MM.1S (cell line): ENCODE measurements around the gene CHST3.
"Not testable (repeated sequence)": the region's sequence is repeated elsewhere in the genome, so short reads cannot be mapped to it uniquely, and the experiment has no call there.

Experiments used
- DNase-seq: peaks from one replicate; pipeline ENCODE4 v3.0.0-alpha.2; 2015
- H2AFZ ChIP-seq: fragments of 300-600 bp; sonication (generic); 2 replicates; pipeline ENCODE4 v1.6.0; 2016; ENCODE audit warnings: antibody characterized with exemption, low read length
- H3F3A ChIP-seq: fragments of 300-600 bp; sonication (generic); 2 replicates; pipeline ENCODE4 v1.6.1; 2016; ENCODE audit warnings: mild to moderate bottlenecking, antibody characterized with exemption, low read length, moderate library complexity, mixed read lengths; ENCODE audit not compliant: insufficient read depth
- H3K27ac ChIP-seq: fragments of 300-600 bp; sonication (generic); 2 replicates; pipeline ENCODE4 v1.5.1; 2016; ENCODE audit warnings: mild to moderate bottlenecking, low read length
- H3K27me3 ChIP-seq: fragments of 300-600 bp; sonication (generic); replicated peaks from 2 replicates; pipeline ENCODE4 v1.6.0; 2016; ENCODE audit warnings: low read length; ENCODE audit not compliant: insufficient read depth
- H3K36me3 ChIP-seq: fragments of 300-600 bp; sonication (generic); replicated peaks from 2 replicates; pipeline ENCODE4 v1.6.1; 2016; ENCODE audit warnings: mild to moderate bottlenecking, low read length, mixed read lengths; ENCODE audit not compliant: insufficient read depth
- H3K4me1 ChIP-seq: fragments of 300-600 bp; sonication (generic); 2 replicates; pipeline ENCODE4 v1.6.1; 2016; ENCODE audit warnings: low read length, mixed read lengths
- H3K4me2 ChIP-seq: fragments of 300-600 bp; sonication (generic); 2 replicates; pipeline ENCODE4 v1.6.0; 2016; ENCODE audit warnings: low read depth, low read length
- H3K4me3 ChIP-seq: fragments of 300-600 bp; sonication (generic); 2 replicates; pipeline ENCODE4 v1.5.1; 2016; ENCODE audit warnings: low read length, mixed read lengths
- H3K79me2 ChIP-seq: fragments of 300-600 bp; sonication (generic); 2 replicates; pipeline ENCODE4 v1.6.1; 2016; ENCODE audit warnings: mixed run types, low read length, mixed read lengths
- H3K9ac ChIP-seq: fragments of 300-600 bp; sonication (generic); 2 replicates; pipeline ENCODE4 v1.6.1; 2016; ENCODE audit warnings: low read length, mixed read lengths
- H3K9me2 ChIP-seq: fragments of 300-600 bp; sonication (generic); replicated peaks from 2 replicates; pipeline ENCODE4 v1.6.1; 2016; ENCODE audit warnings: mild to moderate bottlenecking, low read length, mixed read lengths; ENCODE audit not compliant: insufficient read depth
- H3K9me3 ChIP-seq: fragments of 300-600 bp; sonication (generic); replicated peaks from 2 replicates; pipeline ENCODE4 v1.6.1; 2016; ENCODE audit warnings: mild to moderate bottlenecking, low read length, mixed read lengths; ENCODE audit not compliant: insufficient read depth
- H4K20me1 ChIP-seq: fragments of 300-600 bp; sonication (generic); 2 replicates; pipeline ENCODE4 v1.6.1; 2016; ENCODE audit warnings: mild to moderate bottlenecking, low read length, moderate library complexity, mixed read lengths; ENCODE audit not compliant: insufficient read depth
- CTCF ChIP-seq: fragments of 300-600 bp; sonication (generic); IDR thresholded peaks from 2 replicates; pipeline ENCODE4 v1.5.1; 2016; ENCODE audit warnings: antibody characterized with exemption, low read length, mixed read lengths
- EZH2 ChIP-seq: fragments of 300-600 bp; sonication (generic); optimal IDR thresholded peaks from 2 replicates; pipeline ENCODE3; 2017; ENCODE audit warnings: low read depth, mild to moderate bottlenecking, antibody characterized with exemption, low read length, mixed read lengths
- EZH2phosphoT487 ChIP-seq: fragments of 300-600 bp; sonication (generic); IDR thresholded peaks from 2 replicates; pipeline ENCODE4 v1.6.1; 2018; ENCODE audit warnings: antibody characterized with exemption, low read length

Gene CHST3

GRCh38 chr10:71974489-71975021 is 10.4 kb downstream of the CHST3 start:
- Histone ChIP-seq H3K4me2 (no peak overlapping the region), H3K9me3 (no peaks in the 10 kb centered on the region), H3K36me3 (no peaks in the 10 kb centered on the region), H3K4me1 (peaks cover 11% of the 10 kb centered on the region), H3K4me3 (no peak overlapping the region), H3K9ac (no peak overlapping the region), H3K79me2 (no peaks in the 10 kb centered on the region), H4K20me1 (no peaks in the 10 kb centered on the region), H3F3A (0 out of 2 replicates have a peak, but pooled peaks cover 5% of the 10 kb centered on the region), H3K9me2 (no peaks in the 10 kb centered on the region), H3K27me3 (no peaks in the 10 kb centered on the region), H2AFZ (no peak overlapping the region), H3K27ac (no peak overlapping the region)
- no peak for DNase-seq
- TF ChIP-seq EZH2phosphoT487 (no peak), EZH2 (no peak), CTCF (no peak)

GRCh38 chr10:71975087-71975870 is 11.1 kb downstream of the CHST3 start:
- Histone ChIP-seq H4K20me1 (no peaks in the 10 kb centered on the region), H3K79me2 (no peaks in the 10 kb centered on the region), H2AFZ (no peak overlapping the region), H3K27me3 (no peaks in the 10 kb centered on the region), H3K27ac (no peak overlapping the region), H3F3A (0 out of 2 replicates have a peak, but pooled peaks cover 5% of the 10 kb centered on the region), H3K9ac (no peak overlapping the region), H3K4me3 (no peak overlapping the region), H3K9me3 (no peaks in the 10 kb centered on the region), H3K36me3 (no peaks in the 10 kb centered on the region), H3K9me2 (no peaks in the 10 kb centered on the region), H3K4me2 (no peak overlapping the region), H3K4me1 (peaks cover 11% of the 10 kb centered on the region)
- DNase-seq: no peak
- TF ChIP-seq EZH2phosphoT487 (no peak), EZH2 (no peak), CTCF (no peak)

GRCh38 chr10:71975871-71976725 is 11.9 kb downstream of the CHST3 start:
- 0 out of 2 replicates have a peak, but pooled peaks cover 5% of the 10 kb centered on the region for H3F3A ChIP-seq
- H3K27ac ChIP-seq: no peak overlapping the region
- no peaks in the 10 kb centered on the region for H3K9me2 ChIP-seq
- no peaks in the 10 kb centered on the region for H4K20me1 ChIP-seq
- no peaks in the 10 kb centered on the region for H3K36me3 ChIP-seq
- no peak for TF ChIP-seq EZH2
- TF ChIP-seq EZH2phosphoT487: no peak
- TF ChIP-seq CTCF: no peak
- no peak overlapping the region for H3K4me3 ChIP-seq
- H2AFZ ChIP-seq: no peak overlapping the region
- H3K9me3 ChIP-seq: no peaks in the 10 kb centered on the region
- H3K4me1 ChIP-seq: peaks cover 11% of the 10 kb centered on the region
- no peak overlapping the region for H3K9ac ChIP-seq
- no peak for DNase-seq
- no peaks in the 10 kb centered on the region for H3K79me2 ChIP-seq
- H3K27me3 ChIP-seq: no peaks in the 10 kb centered on the region
- H3K4me2 ChIP-seq: no peak overlapping the region

GRCh38 chr10:71977614-71977903 is 13.4 kb downstream of the CHST3 start:
- not testable (repeated sequence) for H3K4me1 ChIP-seq, H3K9ac ChIP-seq, H3K36me3 ChIP-seq, H3F3A ChIP-seq, H3K27me3 ChIP-seq, H3K9me3 ChIP-seq, H3K27ac ChIP-seq, H3K4me3 ChIP-seq, H3K9me2 ChIP-seq, H3K4me2 ChIP-seq, H3K79me2 ChIP-seq, H2AFZ ChIP-seq, DNase-seq, H4K20me1 ChIP-seq
